CD4-positive, alpha-beta T cell treated with Interleukin-12 subunit alpha and Interleukin-12 subunit beta, for 1 hour (primary cell): ENCODE measurements around the gene GAS7.

ENCODE experiments used
- DNase-seq: peaks from one replicate; pipeline ENCODE4 v3.0.0-alpha.2; 2020

Gene GAS7

DNA sequence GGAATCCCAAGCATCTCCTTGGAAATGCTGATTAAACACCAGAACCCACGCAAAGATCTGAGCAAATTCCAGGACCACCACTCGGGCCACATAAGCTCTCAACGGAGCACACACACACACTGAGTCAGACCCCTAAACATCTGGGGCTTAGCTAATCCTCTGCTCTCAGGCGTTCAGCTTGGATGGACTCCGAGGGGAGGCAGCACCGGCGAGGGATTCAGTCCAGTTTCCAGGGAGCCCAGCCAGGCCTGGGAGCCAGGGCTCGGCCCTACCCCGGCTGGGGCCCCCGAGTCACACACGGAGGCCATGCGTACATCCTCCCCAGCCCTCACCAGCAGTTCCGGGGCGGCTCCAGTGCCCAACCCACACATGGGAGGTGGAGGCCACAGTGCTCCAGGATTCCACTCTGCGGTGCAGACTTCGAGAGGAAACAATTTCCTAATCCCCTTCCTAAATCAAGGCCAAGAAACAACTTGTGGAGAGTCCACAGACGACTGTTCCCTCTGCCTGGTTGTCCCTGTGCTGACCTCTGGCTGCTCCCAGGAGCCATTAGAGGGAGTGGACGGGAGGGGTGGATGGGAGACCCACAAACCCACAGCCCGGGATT, 70.5 kb downstream of the GAS7 start:
- no peak for DNase-seq

DNA sequence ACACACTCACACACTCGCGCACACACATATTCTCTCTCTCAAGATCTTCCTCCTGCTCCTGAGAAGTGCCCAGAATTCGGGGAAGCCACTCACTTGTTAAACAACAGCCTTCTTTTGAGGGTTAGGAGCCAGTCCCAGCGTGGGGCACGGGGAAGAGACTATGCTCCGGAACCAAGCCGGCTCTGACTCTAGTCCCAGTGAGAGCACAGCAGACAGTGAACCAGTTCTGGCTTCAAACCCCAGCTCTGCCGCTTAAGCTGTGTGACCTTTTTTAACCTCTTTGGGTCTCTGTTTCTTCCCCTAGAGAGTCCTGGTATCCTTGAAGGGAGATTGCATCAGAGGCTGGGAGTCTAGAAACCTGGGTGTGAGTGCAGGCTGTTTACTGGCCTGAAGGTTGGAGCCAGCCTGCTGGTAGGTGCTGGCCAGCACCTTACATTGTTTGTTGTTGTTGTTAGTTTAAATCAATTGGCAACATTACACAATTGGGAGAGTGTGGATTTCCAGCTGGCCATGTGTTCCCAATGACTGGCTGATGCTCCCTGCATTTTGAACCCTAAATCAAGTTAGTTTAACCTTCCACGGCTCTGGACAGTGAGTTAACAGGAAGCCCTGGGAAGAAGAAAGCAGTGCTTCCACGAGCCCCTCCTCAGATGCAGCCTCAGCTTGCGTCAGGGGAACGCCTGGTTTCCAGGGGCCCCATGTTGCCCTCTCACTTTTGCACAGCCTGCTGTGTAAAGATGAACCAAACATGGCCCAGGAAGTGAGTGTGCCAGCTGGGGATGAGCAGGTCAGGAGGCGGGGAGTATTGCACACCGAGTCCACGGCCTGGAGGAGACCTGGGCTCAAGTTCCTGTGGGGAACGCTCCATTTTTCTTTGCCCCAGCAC, 71.5 kb downstream of the GAS7 start:
- DNase-seq = no peak

DNA sequence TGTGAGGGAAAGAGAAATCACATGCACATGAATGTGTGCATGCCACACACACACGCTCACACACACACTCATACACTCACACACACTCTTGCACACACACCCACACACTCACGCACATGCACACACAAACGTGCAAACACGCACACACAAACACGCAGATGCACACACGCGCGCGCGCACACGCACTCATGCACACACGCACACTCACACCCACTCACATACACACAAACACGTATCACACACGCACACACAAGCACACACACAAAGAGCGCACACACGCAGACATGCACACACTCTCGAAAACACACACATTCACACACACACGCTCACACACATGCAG, 72.2 kb downstream of the GAS7 start:
- DNase-seq = no peak

DNA sequence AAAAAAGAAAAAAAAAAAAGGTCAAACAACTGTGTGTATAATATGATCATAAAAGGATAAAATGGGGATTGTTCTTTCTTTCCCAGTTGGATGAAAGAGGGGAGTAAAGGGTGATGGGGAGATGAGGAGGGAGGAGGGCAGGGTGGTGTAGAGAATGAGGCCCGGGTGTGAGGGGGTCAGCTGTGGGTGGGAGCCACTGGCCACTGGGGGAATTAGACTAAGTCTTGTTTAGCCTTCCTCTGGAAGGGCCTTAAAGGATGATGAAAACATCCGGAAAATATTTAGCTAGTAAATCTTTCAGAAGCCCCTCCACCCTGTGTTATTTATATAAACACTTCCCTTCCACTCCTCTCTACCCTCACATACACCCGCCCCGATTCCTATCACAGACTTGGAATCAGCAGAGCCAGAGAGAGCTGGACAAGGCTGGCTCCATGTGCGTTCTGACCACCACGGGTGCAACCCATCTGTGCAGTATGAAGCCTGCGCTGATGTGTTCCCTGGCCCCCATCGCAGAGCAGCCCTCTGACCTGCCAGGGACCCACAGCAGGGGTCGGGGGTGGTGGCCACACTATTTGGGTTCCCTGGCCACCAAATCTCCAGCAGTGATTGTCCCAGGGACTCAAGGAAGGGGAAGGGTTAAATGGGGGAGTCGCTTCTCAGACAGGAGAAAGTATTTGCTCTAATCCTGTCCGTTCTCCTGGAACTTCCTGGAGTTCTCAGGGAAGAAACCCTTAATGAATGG, 72.7 kb downstream of the GAS7 start:
- DNase-seq = no peak

DNA sequence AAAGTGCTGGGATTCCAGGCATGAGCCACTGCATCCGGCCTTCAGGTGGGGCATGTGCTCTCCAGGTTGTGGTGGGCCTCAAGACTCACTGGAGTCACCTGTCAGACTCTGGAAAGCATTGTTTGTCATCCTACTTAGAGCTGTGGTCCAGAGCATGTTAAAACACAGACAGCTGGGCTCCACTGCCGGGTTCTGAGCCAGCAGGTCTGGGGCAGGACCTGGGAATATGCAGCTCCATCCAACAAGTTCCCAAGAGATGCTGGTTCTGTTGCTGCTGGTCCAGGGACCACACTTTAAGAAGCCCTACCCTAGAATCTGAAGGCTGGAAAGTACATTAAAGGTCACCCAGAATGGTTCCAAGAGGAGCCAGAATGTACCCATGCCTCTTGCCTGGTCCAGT, 75.3 kb downstream of the GAS7 start:
- no peak for DNase-seq

DNA sequence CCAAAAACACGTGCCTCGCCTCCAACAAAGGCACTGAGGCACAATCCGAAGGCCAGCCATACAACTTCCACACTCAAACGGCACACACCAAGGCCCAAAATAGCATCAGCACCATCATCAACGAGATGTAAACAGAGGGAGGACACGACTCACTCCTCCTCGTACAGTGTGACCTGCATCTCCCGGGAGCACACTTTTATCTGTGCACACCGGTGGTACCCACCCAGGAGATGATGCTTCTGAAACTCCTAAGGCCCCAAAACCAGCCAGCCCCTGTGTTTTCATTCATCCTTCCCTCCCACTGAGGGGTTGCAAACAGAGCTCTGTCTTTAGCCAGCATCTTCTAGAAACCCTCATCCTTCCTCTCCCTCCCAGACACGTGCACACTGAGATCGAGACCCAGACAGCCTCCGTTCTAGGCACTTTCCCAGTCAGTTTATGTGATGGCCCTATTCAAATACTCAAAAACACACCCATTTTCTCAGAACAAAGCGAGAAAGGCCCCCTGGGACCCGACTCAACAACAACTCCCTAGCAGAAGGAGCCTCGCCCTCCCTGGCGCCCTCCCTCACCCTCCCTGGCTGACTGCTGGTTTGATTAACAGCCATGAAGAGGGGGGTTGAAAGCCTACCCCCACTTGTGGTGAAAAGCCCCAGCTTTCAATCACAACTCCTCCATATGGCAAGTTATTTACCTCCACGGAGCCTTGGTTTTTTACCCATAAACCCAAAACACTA, 76.3 kb downstream of the GAS7 start:
- peak; percentile 10 for DNase-seq

DNA sequence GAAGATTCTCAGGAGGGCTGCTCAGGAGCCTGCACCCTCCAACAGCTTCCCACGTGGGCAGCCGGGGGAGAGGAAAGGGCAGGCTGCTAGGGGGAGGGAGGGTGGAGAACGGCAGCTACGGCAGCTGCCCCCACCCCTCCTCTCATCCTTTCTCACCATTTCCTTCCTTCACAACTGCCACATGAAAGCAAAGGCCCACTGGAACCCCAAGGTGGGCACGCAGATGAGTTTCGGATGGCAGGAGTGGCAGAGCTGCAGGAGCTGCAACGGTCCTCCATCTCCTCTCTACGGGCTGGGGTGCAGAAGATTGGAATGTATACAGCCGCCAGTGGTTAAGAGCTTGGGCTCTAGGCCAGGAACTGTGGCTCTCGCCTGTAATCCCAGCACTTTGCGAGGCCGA, 77.7 kb downstream of the GAS7 start:
- no peak for DNase-seq

DNA sequence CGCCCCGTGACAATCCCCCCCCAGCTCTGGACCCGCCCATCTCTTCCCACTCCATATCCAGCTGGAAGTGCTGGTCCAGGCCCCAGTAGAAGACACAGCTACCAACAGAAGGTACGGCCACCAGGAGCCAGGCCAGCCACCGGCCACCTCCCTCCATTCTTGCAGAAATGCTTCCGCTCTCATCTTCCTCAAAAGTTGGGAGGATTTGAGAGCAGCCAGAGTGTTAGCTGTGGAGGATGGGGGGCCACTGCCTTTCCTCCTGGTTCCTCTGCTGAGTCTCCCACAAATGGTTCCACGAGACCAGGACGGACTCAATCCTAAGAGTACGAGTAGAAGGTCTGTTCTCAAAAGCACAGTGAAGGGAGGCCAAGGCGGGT, 78.3 kb downstream of the GAS7 start:
- no peak for DNase-seq

DNA sequence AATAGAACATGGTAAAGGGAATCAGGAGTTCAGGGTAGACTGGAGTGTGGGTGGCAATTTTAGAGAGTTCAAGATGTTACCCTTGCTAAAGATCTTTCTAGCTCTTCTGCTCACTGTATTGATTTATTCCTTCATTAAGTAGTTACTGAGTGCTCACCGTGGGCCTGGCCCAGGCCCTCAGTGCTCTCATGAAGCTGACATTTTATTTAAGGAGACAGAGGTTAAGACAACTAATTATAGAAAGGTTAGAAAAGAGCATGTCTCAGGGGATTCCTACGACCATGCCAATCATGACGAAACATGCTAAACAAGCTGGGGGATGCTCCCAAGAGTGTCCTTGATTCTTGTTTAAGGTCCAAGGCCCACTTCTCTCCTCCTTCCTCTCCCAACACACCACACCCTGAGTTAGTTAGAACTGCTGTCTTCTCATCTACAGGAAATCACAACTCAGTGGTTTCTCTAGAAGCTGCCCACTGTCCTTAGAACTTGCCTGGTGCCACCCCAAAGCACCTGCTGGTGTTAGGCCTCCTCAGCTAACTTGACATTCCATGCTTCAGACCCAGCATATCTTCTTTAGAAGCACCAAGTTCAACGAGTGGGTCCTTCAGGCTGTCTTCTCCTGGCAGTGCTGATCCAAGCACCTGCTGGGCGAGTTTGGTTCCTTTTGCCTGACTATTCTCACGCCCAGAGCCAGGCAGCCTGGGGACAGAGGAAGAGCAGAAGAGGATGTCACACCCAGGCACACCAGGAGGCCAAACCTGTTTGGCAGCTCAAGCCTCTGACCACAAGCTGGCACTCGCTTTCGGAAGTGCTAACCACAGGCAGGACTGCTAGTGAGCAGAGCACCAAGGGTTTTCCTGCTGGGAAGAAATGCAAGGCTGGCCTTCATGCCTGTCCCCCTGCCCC, 79.0 kb downstream of the GAS7 start:
- DNase-seq = peak; percentile 34

DNA sequence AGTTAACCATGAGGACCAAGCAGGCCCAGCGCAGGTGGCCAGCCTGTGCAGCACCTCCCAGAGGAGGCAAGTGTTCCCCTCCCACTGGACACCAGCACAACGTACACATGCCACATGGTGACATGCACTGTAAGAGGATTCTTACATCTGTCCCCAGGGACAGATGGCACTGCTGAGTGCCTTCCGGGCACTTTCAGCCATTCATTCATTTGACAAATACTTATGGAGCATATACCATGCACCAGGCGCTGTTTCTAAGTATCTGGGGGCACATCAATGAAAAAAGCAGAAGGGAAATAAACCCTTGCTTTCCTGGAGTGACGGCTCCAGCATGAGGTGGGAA, 79.6 kb downstream of the GAS7 start:
- no peak for DNase-seq

DNA sequence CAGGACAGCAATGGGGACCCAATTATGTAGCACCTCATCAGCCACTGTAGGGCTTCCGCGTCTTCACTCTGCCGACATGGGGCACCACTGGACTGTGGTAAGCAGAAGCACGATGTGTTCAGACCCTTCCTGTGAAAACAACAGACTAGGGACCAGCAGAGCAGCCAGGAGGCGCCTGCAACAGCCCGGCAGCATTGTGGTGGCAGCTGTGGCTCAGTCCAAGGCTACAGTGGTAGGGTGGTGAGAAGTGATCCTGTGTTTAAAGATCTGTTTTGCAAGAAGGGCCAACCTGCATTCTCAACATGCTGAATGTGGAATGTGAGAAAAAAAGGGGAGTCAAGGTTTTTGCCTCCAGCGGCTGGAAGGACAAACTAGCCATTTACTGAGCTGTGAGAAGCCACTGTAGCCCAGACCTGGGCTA, 80.8 kb downstream of the GAS7 start:
- peak; percentile 41 for DNase-seq

DNA sequence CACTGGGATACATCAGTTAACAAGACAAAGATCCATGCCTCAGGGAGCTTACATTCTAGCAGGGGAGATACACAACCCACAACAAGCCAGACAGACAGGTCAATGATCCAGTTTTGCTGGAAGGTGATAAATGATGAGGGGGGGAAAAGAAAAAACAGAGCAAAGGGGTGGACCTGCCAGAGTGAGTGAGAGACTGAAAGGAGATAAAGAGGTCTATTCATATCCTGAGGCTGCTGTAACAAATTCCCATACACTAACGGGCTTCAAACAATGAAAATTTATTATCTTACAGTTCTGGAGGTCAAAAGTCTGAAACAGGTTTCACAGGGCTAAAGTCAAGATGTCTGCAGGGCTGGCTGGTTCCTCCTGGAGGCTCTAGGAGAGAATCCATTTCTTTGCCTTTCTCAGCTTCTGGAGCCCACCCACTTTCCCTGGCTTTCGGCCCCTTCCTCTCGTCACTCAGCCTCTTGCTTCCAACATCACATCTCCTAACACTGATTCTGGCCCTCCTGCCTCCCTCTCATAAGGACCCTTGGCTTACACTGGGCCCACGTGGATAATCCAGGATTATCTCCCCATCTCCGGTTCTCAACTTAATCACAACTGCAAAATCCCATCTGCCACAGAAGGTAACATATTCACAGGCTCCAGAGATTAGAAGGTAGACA, 81.5 kb downstream of the GAS7 start:
- no peak for DNase-seq

DNA sequence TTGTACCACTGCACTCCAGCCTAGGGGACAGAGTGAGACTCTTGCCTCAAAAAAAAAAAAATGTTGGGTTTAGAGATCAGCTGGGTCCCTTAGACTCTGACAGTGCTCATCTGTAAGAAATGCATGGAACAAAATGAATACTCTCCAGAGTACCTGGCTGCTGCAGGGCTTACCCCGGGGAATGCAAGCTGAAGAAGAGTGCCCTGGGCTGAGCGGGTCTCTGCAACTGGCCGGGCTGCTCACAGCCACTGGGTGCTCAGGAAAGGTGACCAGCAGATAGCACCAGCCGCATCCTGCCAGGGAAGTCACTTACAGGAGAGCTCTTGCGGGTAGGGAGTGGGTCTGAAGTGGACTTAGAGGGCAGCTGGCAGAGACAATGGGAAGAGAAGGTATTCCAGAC, 82.1 kb downstream of the GAS7 start:
- DNase-seq = no peak

DNA sequence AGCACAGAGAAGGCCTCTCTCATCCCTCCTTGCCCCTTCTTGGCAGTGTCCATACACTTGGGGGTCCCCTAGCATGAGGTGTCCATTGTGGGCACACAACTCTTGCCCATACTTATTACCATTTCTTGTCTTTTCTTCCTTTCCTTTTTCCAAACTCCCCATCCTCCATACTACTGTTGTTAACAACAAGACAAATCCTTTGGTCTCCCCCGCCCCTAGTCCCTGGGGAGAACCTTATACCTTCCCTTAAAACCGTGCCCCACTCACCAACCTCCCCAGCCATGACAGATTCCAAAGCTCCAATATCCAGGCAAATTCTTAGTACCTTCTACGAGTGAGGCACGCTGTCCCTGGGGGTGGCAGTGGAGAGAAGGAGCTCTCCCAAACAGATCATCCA, 82.9 kb downstream of the GAS7 start:
- no peak for DNase-seq

DNA sequence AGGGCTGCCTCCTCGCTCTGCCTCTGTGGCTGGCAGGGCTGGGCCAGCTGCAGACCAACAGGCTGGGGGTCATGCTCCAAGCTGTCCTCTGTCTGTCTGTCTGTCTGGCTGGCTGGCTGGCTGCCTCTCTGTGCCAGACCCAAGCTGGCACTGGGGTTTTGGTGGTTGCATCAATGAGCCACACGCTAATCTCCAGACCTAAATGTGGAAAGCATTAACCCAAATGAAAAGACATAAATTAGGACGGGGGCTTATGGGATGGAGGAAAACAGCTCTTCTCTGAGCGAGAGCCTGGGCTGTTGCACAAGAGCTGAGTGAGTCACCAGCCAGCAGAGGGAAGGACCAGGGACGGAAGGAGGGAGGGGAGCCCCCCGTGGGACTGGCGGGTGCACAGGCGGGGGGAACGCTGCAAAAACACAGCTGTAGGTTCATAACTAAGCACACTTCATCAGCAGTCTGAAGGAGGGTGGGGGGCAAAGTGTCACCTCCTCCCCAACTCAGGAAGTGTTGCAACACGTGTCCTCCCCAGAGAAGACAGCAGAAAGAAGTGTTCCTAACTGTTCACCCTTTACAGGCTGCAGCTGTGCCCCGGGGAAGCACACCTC, 83.4 kb downstream of the GAS7 start:
- DNase-seq = peak; percentile 80

DNA sequence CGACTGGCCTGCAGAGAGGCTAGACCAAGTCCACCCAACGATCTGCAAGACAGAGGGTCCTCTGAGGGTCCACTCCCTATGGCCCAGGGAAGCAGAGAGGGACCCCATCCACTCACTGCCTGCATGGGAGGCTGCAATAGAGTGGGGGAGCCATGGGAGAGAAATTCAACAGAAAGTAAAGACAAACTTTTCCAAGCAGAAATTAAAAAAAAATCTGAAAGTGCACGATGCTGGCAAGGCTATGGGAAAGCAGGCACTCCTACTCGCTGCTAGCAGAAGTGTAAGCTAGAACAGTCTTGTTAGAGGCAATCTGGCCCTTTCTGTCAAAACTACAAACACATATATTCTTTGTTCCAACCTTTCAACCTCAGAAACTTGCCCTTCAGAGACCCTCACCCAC, 85.4 kb downstream of the GAS7 start:
- DNase-seq = no peak

DNA sequence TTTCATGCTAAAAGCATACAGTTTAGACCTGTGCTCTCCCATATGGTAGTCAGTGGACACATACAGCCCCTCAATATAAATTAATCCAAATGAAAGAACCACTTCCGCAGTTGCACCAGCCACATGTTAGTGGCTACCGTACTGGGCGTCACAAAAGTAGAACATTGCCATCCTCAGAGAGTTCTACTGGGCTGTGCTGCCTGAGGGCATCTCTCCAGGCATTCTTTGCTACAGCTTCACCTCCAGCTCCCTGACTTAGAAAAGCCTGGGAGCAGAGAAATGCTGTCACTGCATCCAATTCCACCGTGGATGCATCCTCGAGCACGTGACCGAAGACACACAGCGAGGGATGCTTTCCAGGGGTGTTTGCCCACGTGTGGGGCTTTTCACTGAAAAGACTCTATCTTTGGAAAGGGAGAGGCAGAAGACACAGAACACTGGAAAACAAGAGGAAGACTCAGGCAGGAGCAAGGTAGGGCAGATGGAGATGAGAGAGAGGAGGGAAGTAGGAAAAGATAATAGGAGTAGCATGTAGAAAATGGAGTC, 86.4 kb downstream of the GAS7 start:
- no peak for DNase-seq

DNA sequence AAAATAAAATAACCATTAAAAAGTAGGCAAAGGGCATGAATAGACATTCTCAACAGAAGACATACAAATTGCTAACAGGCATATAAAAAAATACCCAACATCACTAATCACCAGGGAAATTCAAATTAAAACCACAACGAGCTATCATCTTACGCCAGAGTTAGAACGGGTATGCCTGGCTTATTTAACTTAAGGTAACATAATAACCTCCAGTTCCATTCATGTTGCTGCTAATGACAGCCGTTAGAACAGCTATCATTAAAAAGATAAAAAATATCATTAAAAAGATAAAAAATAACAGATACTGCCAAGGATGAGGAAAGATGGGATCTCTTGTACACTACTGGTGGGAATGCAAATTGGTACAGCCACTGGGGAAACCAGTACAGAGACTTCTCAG, 89.3 kb downstream of the GAS7 start:
- no peak for DNase-seq

DNA sequence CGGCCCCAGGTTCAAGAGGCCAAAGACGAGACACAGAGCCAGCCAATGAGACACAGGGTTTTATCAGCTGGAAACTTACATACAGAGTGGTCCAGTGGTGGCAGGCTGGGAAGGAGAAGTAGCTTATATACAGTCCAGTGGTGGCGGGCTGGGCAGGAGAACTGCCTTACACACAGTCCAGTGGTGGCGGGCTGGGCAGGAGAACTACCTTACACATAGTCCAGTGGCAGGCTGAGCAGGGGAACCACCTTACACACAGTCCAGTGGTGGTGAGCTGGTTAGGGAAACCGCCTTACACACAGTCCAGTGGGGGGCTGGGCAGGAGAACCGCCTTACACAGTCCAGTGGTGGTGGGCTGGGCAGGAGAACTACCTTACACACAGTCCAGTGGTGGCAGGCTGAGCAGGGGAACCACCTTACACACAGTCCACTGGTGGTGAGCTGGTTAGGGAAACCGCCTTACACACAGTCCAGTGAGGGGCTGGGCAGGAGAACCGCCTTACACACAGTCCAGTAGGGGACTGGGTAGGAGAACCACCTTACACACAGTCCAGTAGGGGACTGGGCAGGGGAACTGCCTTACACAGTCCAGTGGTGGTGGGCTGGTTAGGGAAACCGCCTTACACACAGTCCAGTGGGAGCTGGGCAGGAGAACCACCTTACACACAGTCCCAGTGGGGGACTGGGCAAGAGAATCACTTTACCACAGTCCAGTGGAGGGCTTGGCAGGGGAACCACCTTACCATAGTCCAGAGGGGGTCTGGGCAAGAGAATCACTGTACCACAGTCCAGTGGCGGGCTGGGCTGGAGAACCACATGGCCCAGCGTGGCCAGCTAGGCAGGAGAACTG, 90.9 kb downstream of the GAS7 start:
- DNase-seq = no peak

DNA sequence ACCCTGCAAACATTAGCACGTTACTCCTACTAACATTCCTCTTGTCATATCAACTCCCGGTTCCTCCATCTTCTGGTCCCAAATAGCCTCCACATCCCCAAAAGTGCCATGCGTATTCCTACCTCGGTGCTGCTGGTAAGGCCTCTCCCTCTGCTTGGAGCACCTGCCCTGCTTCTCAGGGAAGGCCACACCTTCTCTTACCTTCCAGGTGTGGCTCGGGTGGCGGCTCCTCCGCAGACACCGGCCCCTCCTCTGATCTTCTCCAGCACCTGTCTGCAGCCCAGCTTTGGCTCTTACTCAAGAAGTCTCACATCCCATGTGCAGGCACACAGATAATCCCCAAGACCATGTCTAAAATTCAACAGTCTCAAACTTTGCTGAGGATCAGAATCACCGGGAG, 92.3 kb downstream of the GAS7 start:
- DNase-seq = no peak
